Measurements from ENCODE around the gene PEA15.
A peak's percentile ranks its signal among the peaks of the same experiment; 100 is the strongest.

Gene PEA15

GRCh38 chr1:160209321-160210046 is 4.3 kb downstream of the PEA15 start:
- peaks cover 47% of the 10 kb centered on the region for H3K4me1 Mint-ChIP-seq (ENCODE audit: low read depth)
- H3K27ac Mint-ChIP-seq = peak overlapping the region; percentile 59

GRCh38 chr1:160210561-160210960 is 5.4 kb downstream of the PEA15 start:
- H3K4me1 Mint-ChIP-seq (ENCODE audit: low read depth) = peaks cover 43% of the 10 kb centered on the region
- no peaks in the 10 kb centered on the region for H3K27me3 Mint-ChIP-seq
- no peak overlapping the region for H3K27ac Mint-ChIP-seq
- H3K36me3 Mint-ChIP-seq (ENCODE audit: low read depth) = peaks cover 70% of the 10 kb centered on the region
- H3K9me3 Mint-ChIP-seq = no peaks in the 10 kb centered on the region
- H3K4me3 Mint-ChIP-seq = no peak overlapping the region

More at GRCh38 chr1:160209321-160210046, 4.3 kb downstream of the PEA15 start:
- no peaks in the 10 kb centered on the region for H3K9me3 Mint-ChIP-seq
- no peak overlapping the region for H3K4me3 Mint-ChIP-seq
- H3K27me3 Mint-ChIP-seq = no peaks in the 10 kb centered on the region
- peaks cover 59% of the 10 kb centered on the region for H3K36me3 Mint-ChIP-seq (ENCODE audit: low read depth)

- Mint-ChIP-seq H3K4me3 (no peak overlapping the region), H3K27ac (peak overlapping the region; percentile 9), H3K4me1 (ENCODE audit: low read depth) (peaks cover 40% of the 10 kb centered on the region), H3K9me3 (no peaks in the 10 kb centered on the region), H3K27me3 (no peaks in the 10 kb centered on the region), H3K36me3 (ENCODE audit: low read depth) (peaks cover 77% of the 10 kb centered on the region)
Observed at GRCh38 chr1:160211046-160211790, 6.0 kb downstream of the PEA15 start.

GRCh38 chr1:160214481-160215140 is 9.4 kb downstream of the PEA15 start:
- H3K4me1 Mint-ChIP-seq (ENCODE audit: low read depth) = peaks cover 9% of the 10 kb centered on the region
- peak overlapping the region; percentile 2 for H3K27ac Mint-ChIP-seq
- H3K36me3 Mint-ChIP-seq (ENCODE audit: low read depth) = peaks cover 87% of the 10 kb centered on the region
- H3K9me3 Mint-ChIP-seq = no peaks in the 10 kb centered on the region
- H3K4me3 Mint-ChIP-seq = no peak overlapping the region
- H3K27me3 Mint-ChIP-seq = no peaks in the 10 kb centered on the region

- peaks cover 86% of the 10 kb centered on the region for H3K36me3 Mint-ChIP-seq (ENCODE audit: low read depth)
Observed at GRCh38 chr1:160216301-160216700, 11.1 kb downstream of the PEA15 start.

GRCh38 chr1:160217481-160218051 is 12.4 kb downstream of the PEA15 start:
- no peak overlapping the region for H3K4me3 Mint-ChIP-seq
- peaks cover 86% of the 10 kb centered on the region for H3K36me3 Mint-ChIP-seq (ENCODE audit: low read depth)
- H3K27ac Mint-ChIP-seq = no peak overlapping the region

More at GRCh38 chr1:160216301-160216700, 11.1 kb downstream of the PEA15 start:
- Mint-ChIP-seq H3K4me3 (no peak overlapping the region), H3K9me3 (no peaks in the 10 kb centered on the region), H3K27ac (peak overlapping the region; percentile 17), H3K4me1 (ENCODE audit: low read depth) (no peaks in the 10 kb centered on the region), H3K27me3 (no peaks in the 10 kb centered on the region)

GRCh38 chr1:160219062-160219929 is 14.1 kb downstream of the PEA15 start:
- Mint-ChIP-seq H3K36me3 (ENCODE audit: low read depth) (peaks cover 82% of the 10 kb centered on the region), H3K27me3 (no peaks in the 10 kb centered on the region)

More at GRCh38 chr1:160217481-160218051, 12.4 kb downstream of the PEA15 start:
- Mint-ChIP-seq H3K4me1 (ENCODE audit: low read depth) (no peaks in the 10 kb centered on the region), H3K27me3 (no peaks in the 10 kb centered on the region), H3K9me3 (no peaks in the 10 kb centered on the region)

GRCh38 chr1:160220301-160220700 is 15.1 kb downstream of the PEA15 start:
- H3K9me3 Mint-ChIP-seq = no peaks in the 10 kb centered on the region
- H3K36me3 Mint-ChIP-seq (ENCODE audit: low read depth) = peaks cover 75% of the 10 kb centered on the region
- no peak overlapping the region for H3K4me3 Mint-ChIP-seq
- no peaks in the 10 kb centered on the region for H3K27me3 Mint-ChIP-seq
- peak overlapping the region; percentile 8 for H3K27ac Mint-ChIP-seq
- H3K4me1 Mint-ChIP-seq (ENCODE audit: low read depth) = no peaks in the 10 kb centered on the region

More at GRCh38 chr1:160219062-160219929, 14.1 kb downstream of the PEA15 start:
- Mint-ChIP-seq H3K4me1 (ENCODE audit: low read depth) (no peaks in the 10 kb centered on the region), H3K9me3 (no peaks in the 10 kb centered on the region), H3K4me3 (no peak overlapping the region), H3K27ac (no peak overlapping the region)

GRCh38 chr1:160221089-160221488 is 15.9 kb downstream of the PEA15 start:
- Mint-ChIP-seq H3K4me1 (ENCODE audit: low read depth) (no peaks in the 10 kb centered on the region), H3K4me3 (no peak overlapping the region), H3K9me3 (no peaks in the 10 kb centered on the region), H3K27ac (no peak overlapping the region), H3K36me3 (ENCODE audit: low read depth) (peaks cover 67% of the 10 kb centered on the region), H3K27me3 (no peaks in the 10 kb centered on the region)

GRCh38 chr1:160222546-160222945 is 17.4 kb downstream of the PEA15 start:
- Mint-ChIP-seq H3K27me3 (no peaks in the 10 kb centered on the region), H3K4me1 (ENCODE audit: low read depth) (no peaks in the 10 kb centered on the region)

GRCh38 chr1:160224606-160225005 is 19.4 kb downstream of the PEA15 start:
- H3K27me3 Mint-ChIP-seq = no peaks in the 10 kb centered on the region
- H3K9me3 Mint-ChIP-seq = no peaks in the 10 kb centered on the region
- H3K4me3 Mint-ChIP-seq = no peak overlapping the region
- peaks cover 56% of the 10 kb centered on the region for H3K36me3 Mint-ChIP-seq (ENCODE audit: low read depth)
- no peaks in the 10 kb centered on the region for H3K4me1 Mint-ChIP-seq (ENCODE audit: low read depth)
- no peak overlapping the region for H3K27ac Mint-ChIP-seq

More at GRCh38 chr1:160222546-160222945, 17.4 kb downstream of the PEA15 start:
- no peaks in the 10 kb centered on the region for H3K9me3 Mint-ChIP-seq
- peaks cover 56% of the 10 kb centered on the region for H3K36me3 Mint-ChIP-seq (ENCODE audit: low read depth)
- no peak overlapping the region for H3K4me3 Mint-ChIP-seq
- H3K27ac Mint-ChIP-seq = no peak overlapping the region

GRCh38 chr1:160225345-160225744 is 20.2 kb downstream of the PEA15 start:
- peaks cover 57% of the 10 kb centered on the region for H3K36me3 Mint-ChIP-seq (ENCODE audit: low read depth)
- no peak overlapping the region for H3K4me3 Mint-ChIP-seq
- H3K9me3 Mint-ChIP-seq = no peaks in the 10 kb centered on the region
- H3K27me3 Mint-ChIP-seq = no peaks in the 10 kb centered on the region
- H3K27ac Mint-ChIP-seq = no peak overlapping the region
- H3K4me1 Mint-ChIP-seq (ENCODE audit: low read depth) = no peaks in the 10 kb centered on the region

- no peaks in the 10 kb centered on the region for H3K4me1 Mint-ChIP-seq (ENCODE audit: low read depth)
- peaks cover 53% of the 10 kb centered on the region for H3K36me3 Mint-ChIP-seq (ENCODE audit: low read depth)
- H3K27me3 Mint-ChIP-seq = no peaks in the 10 kb centered on the region
- H3K27ac Mint-ChIP-seq = no peak overlapping the region
- H3K4me3 Mint-ChIP-seq = no peak overlapping the region
- no peaks in the 10 kb centered on the region for H3K9me3 Mint-ChIP-seq
Observed at GRCh38 chr1:160226623-160227022, 21.4 kb downstream of the PEA15 start.

- H3K4me1 Mint-ChIP-seq (ENCODE audit: low read depth) = no peaks in the 10 kb centered on the region
- peaks cover 49% of the 10 kb centered on the region for H3K36me3 Mint-ChIP-seq (ENCODE audit: low read depth)
- no peak overlapping the region for H3K27ac Mint-ChIP-seq
- no peak overlapping the region for H3K4me3 Mint-ChIP-seq
- no peaks in the 10 kb centered on the region for H3K9me3 Mint-ChIP-seq
- H3K27me3 Mint-ChIP-seq = no peaks in the 10 kb centered on the region
Observed at GRCh38 chr1:160227034-160227433, 21.9 kb downstream of the PEA15 start.
